Natural killer cell (primary cell): ENCODE data around the gene MGP. TPM values are rescaled to one million over a fixed set of nuclear protein-coding genes. Genes with fewer than 3 reads are reported as not detected.

Experiments
- ATAC-seq, 3 donors: fragments of 150-1000 bp in 2 of 3; fragments of 200-7000 bp in 1 of 3; cut with Tn5 transposase; 1 replicate in 1 of 3; 2 replicates in 2 of 3; pipeline ENCODE4 v1.10.0; 2021; ENCODE audit warnings: mild to moderate bottlenecking in 2 of 3, moderate library complexity in 2 of 3
- DNase-seq, 2 donors: peaks; one replicate each; pipeline versions ENCODE4 v3.0.0 to v3.0.0-alpha.2; 2013 to 2021; ENCODE audit warnings: mixed read lengths in 1 of 2
- H3K27ac ChIP-seq: one replicate; pipeline ENCODE4 v1.5.1; 2013; ENCODE audit warnings: mild to moderate bottlenecking, low read length
- H3K27me3 ChIP-seq: one replicate; pipeline ENCODE4 v1.6.1; 2013; ENCODE audit warnings: low read length; ENCODE audit not compliant: control insufficient read depth, insufficient read depth
- H3K36me3 ChIP-seq: one replicate; pipeline ENCODE4 v1.6.1; 2013; ENCODE audit warnings: low read length; ENCODE audit not compliant: control insufficient read depth, insufficient read depth
- H3K4me1 ChIP-seq: one replicate; pipeline ENCODE4 v1.6.1; 2013; ENCODE audit warnings: low read length; ENCODE audit not compliant: control insufficient read depth, insufficient read depth
- H3K4me3 ChIP-seq: one replicate; pipeline ENCODE4 v1.5.1; 2013; ENCODE audit warnings: low read length
- H3K9me3 ChIP-seq: one replicate; pipeline ENCODE4 v1.6.1; 2013; ENCODE audit warnings: low read length; ENCODE audit not compliant: control insufficient read depth, insufficient read depth
- H3K27ac Mint-ChIP-seq, 2 donors: one replicate each; pipeline ENCODE4 v1.8.0; 2022; ENCODE audit warnings: mild to moderate bottlenecking in 2 of 2, mixed read lengths in 2 of 2, moderate library complexity in 1 of 2
- H3K27me3 Mint-ChIP-seq, 2 donors: one replicate each; pipeline ENCODE4 v1.8.0; 2022; ENCODE audit warnings: low read depth in 2 of 2, mixed read lengths in 2 of 2
- H3K36me3 Mint-ChIP-seq: one replicate; pipeline ENCODE4 v1.8.0; 2022; ENCODE audit warnings: mixed read lengths
- H3K4me1 Mint-ChIP-seq, 2 donors: one replicate each; pipeline ENCODE4 v1.8.0; 2022; ENCODE audit warnings: mixed read lengths in 2 of 2
- H3K4me3 Mint-ChIP-seq: one replicate; pipeline ENCODE4 v1.8.0; 2022; ENCODE audit warnings: mild to moderate bottlenecking, moderate library complexity, mixed read lengths
- H3K9me3 Mint-ChIP-seq, 2 donors: one replicate each; pipeline ENCODE4 v1.8.0; 2022; ENCODE audit warnings: mixed read lengths in 2 of 2
- WGBS: methylation state at CpG from one replicate; pipeline ENCODE4 v1.1.7; 2013; ENCODE audit warnings: missing lambda C conversion rate; ENCODE audit not compliant: insufficient coverage; 5-methylcytosine and 5-hydroxymethylcytosine counted together
- intact Hi-C: fragments of 100-400 bp; cut with micrococcal nuclease; formaldehyde crosslinking; loops from one replicate; pipeline ENCODE4 v1.14.2; 2022
- total RNA-seq, 4 donors: library from RNA; stranded (reverse); fragments of 120-200 nt in 1 of 4; gene quantifications; one replicate each; pipeline versions ENCODE4 v1.2.3 to v1.2.4, GENCODE V29; 2013 to 2022
- TF ChIP-seq, protein P1 (sequence below): fragments of 200-600 bp; IDR thresholded peaks from one replicate; pipeline ENCODE4 v1.8.0; 2022; ENCODE audit warnings: antibody characterized with exemption

The MGP gene
- total RNA-seq, 3 donors from 2014 or later (not counting 1 experiment from before 2014, with no cell fraction given) = 0.89 to 1.1 TPM; not detected in 1

DNA sequence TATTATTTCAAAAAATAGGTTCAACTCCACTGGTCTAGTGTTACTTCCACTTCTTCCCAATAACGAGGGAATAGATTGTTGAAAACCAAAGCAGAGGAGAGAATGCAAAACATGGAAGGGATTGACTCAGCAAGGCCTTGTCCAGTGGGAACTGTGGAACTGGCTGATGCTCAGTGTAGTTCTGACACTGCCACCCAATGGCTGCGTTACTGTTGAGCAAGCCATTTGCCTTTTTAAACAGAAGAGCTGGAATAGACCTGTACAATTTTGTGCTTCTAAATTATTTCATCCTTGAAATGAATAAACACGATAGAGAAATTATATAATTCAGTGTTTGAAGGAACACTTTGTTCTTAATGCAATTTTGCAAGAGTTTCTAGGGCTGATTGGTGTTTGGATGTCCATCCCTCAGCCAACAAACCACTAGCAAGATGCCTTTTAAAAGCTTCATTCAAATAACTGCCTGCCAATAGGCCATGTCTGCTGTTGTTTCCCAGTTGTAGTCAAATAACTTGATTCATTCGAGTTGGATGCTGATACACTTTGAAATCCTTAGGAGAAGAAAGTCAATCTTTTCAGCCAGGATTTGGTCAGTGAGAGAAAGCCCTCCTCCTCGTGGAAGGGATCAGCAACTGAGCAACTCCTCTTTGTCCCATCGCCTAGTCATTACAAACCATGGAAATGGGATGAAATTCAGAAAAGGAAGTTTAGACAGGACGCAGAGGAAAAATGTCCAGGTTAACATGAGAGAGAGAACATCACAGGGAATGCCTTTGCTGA lies 7.3 kb upstream of the MGP start:
- Histone ChIP-seq H3K4me3 (no peak overlapping the region), H3K9me3 (no peaks in the 10 kb centered on the region), H3K4me1 (no peaks in the 10 kb centered on the region), H3K27me3 (no peaks in the 10 kb centered on the region), H3K36me3 (no peaks in the 10 kb centered on the region), H3K27ac (no peak overlapping the region)
- Mint-ChIP-seq H3K4me3 (no peak overlapping the region), H3K27me3 (peaks cover 14 to 24% of the 10 kb centered on the region in 2 donors), H3K4me1 (no peaks in the 10 kb centered on the region), H3K36me3 (no peaks in the 10 kb centered on the region), H3K27ac (no peak overlapping the region), H3K9me3 (no peaks in the 10 kb centered on the region)
- TF ChIP-seq, protein P1, sequence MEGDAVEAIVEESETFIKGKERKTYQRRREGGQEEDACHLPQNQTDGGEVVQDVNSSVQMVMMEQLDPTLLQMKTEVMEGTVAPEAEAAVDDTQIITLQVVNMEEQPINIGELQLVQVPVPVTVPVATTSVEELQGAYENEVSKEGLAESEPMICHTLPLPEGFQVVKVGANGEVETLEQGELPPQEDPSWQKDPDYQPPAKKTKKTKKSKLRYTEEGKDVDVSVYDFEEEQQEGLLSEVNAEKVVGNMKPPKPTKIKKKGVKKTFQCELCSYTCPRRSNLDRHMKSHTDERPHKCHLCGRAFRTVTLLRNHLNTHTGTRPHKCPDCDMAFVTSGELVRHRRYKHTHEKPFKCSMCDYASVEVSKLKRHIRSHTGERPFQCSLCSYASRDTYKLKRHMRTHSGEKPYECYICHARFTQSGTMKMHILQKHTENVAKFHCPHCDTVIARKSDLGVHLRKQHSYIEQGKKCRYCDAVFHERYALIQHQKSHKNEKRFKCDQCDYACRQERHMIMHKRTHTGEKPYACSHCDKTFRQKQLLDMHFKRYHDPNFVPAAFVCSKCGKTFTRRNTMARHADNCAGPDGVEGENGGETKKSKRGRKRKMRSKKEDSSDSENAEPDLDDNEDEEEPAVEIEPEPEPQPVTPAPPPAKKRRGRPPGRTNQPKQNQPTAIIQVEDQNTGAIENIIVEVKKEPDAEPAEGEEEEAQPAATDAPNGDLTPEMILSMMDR = no peak
- 85% methylated on average over 7 of the region's 7 CpGs for WGBS
- intact Hi-C loops = no loop called here
- ATAC-seq (no peak), DNase-seq (no peak)

DNA sequence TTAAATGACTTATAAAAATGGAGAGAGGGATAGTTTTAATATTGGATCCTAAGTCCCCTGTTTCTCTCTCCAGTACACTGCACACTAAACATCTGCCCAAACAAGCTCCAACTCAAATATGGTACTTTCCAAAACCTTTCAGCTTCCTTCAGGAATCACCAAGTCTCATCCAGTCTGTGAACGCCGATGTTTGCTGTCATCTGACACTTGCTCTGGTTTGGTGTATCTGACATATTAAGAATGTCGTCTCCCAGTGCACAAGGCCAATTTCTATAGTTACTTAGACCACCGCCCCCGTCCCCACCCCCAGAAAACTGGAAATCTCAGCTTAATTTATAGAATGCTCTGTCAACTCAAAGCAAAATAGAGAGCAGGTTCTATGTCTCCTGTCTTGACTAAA lies 5.0 kb upstream of the MGP start:
- intact Hi-C loops = no loop called here
- Histone ChIP-seq H3K9me3 (no peaks in the 10 kb centered on the region), H3K4me1 (peaks cover 6% of the 10 kb centered on the region), H3K27ac (no peak overlapping the region), H3K36me3 (no peaks in the 10 kb centered on the region), H3K4me3 (no peak overlapping the region), H3K27me3 (peaks cover 5% of the 10 kb centered on the region)
- WGBS = 96% methylated on average over 5 of the region's 5 CpGs
- H3K27me3 Mint-ChIP-seq = peaks cover 27 to 46% of the 10 kb centered on the region in 2 donors
- DNase-seq (no peak), ATAC-seq (no peak)
- TF ChIP-seq, protein P1 = no peak
- H3K9me3 Mint-ChIP-seq = no peaks in the 10 kb centered on the region
- no peaks in the 10 kb centered on the region for H3K36me3 Mint-ChIP-seq
- H3K4me3 Mint-ChIP-seq = no peak overlapping the region
- H3K4me1 Mint-ChIP-seq = peaks cover 9 to 10% of the 10 kb centered on the region in 2 donors
- H3K27ac Mint-ChIP-seq = no peak overlapping the region

DNA sequence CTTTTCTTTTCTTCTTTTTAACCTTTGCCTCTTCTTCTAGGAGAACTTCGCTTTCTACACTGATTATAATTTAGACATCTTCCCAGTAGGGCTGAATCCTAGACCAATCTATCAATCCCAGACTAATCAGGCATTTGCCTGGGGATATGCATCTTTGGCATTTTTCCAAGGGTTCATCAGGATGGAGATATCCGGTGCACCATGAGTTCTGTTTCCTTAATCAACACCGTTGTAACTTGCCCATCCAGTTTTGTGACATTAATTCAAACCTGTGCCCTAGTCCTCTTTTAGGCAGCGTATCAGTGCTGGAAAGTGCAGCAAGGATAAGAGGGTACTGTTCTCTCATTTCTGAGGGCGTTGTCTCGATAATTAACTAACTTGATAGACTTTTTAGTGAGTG lies 617 bp upstream of the MGP start:
- H3K27me3 Mint-ChIP-seq = peaks cover 36 to 67% of the 10 kb centered on the region in 2 donors
- DNase-seq (no peak), ATAC-seq (no peak)
- no peaks in the 10 kb centered on the region for H3K36me3 Mint-ChIP-seq
- intact Hi-C loops = no loop called here
- peaks cover 23 to 24% of the 10 kb centered on the region in 2 donors for H3K4me1 Mint-ChIP-seq
- peaks cover 8% of the 10 kb centered on the region for H3K4me1 ChIP-seq
- no peaks in the 10 kb centered on the region for H3K9me3 ChIP-seq
- H3K36me3 ChIP-seq = no peaks in the 10 kb centered on the region
- no peak overlapping the region for H3K4me3 Mint-ChIP-seq
- peaks cover 8% of the 10 kb centered on the region for H3K27me3 ChIP-seq
- no peaks in the 10 kb centered on the region for H3K9me3 Mint-ChIP-seq
- H3K27ac ChIP-seq = no peak overlapping the region
- no peak overlapping the region for H3K4me3 ChIP-seq
- TF ChIP-seq, protein P1 = no peak
- 76% methylated on average over 6 of the region's 6 CpGs for WGBS
- H3K27ac Mint-ChIP-seq = no peak overlapping the region
